Measurements from ENCODE around the gene EDAR.

EDAR gene

DNA sequence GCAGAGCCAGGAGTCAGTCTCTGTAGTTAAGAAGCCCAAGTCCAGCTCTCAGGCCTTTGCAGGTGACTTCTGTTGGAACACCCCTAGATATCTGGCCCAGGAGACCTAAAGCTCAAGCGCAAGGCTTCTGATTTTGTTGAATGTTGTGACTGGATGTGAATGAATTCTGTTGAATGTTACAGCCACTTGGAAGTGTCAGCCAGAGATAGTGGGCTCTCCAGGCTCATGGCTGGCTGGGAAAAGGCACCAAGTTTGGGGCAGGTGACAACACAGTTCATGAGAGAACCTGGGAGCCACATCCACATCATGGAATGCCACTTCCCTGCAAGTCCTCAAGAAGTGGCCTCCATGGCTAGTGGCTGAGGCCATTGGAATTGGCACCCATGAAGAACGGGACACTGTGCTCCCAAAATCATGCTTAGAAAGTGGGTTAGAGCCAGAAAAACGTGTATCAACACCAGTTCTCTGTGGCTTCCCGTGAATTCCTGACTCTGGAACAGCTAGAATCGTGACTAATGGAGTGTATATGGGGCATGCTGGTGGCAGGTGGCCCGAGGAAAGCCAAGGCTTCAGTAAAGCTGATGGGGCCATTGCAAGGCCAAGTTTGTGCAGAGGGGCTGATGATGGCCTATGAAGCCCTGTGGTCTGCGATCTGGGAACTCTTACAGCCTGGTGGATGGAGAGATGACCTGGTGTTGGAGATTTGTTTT lies 30.2 kb downstream of the EDAR start:
- no peak for DNase-seq (ENCODE audit: low read depth)
- TF ChIP-seq, protein P1, sequence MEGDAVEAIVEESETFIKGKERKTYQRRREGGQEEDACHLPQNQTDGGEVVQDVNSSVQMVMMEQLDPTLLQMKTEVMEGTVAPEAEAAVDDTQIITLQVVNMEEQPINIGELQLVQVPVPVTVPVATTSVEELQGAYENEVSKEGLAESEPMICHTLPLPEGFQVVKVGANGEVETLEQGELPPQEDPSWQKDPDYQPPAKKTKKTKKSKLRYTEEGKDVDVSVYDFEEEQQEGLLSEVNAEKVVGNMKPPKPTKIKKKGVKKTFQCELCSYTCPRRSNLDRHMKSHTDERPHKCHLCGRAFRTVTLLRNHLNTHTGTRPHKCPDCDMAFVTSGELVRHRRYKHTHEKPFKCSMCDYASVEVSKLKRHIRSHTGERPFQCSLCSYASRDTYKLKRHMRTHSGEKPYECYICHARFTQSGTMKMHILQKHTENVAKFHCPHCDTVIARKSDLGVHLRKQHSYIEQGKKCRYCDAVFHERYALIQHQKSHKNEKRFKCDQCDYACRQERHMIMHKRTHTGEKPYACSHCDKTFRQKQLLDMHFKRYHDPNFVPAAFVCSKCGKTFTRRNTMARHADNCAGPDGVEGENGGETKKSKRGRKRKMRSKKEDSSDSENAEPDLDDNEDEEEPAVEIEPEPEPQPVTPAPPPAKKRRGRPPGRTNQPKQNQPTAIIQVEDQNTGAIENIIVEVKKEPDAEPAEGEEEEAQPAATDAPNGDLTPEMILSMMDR (IDR thresholded peaks at IDR 0.05; ENCODE audit: control insufficient read depth, insufficient read depth, low read depth, low read length, missing control alignments): no peak
- no peak overlapping the region for H3K4me3 ChIP-seq (ENCODE audit: control insufficient read depth, low read depth, low read length)

DNA sequence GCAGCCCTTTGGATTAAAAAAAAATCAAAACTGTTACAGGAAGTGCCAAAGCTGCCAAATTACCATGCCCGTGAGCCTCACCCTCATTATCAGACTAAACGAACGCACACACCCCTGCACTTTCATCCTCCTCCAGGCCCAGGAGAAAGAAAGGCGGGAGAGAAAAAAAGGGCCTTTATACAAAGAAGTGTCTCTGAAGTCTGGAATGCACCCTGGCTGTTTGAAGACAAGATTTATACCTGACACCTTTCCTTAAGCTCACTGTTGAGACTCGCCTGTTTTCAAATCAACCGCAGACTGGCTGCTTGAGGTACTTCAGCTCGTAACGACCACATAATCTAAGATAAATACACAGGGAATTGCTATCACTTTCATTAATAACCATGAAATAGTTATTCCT lies 31.0 kb downstream of the EDAR start:
- no peak overlapping the region for H3K4me3 ChIP-seq (ENCODE audit: control insufficient read depth, low read depth, low read length)
- no peak for DNase-seq (ENCODE audit: low read depth)
- TF ChIP-seq, protein P1 (IDR thresholded peaks at IDR 0.05; ENCODE audit: control insufficient read depth, insufficient read depth, low read depth, low read length, missing control alignments): no peak

GRCh38 chr2:108956375-108956774 lies 32.6 kb downstream of the EDAR start:
- TF ChIP-seq, protein P1 (IDR thresholded peaks at IDR 0.05; ENCODE audit: control insufficient read depth, insufficient read depth, low read depth, low read length, missing control alignments): no peak
- DNase-seq (ENCODE audit: low read depth): no peak

GRCh38 chr2:108950369-108951135 lies 38.5 kb downstream of the EDAR start:
- no peak overlapping the region for H3K4me3 ChIP-seq (ENCODE audit: control insufficient read depth, low read depth, low read length)
- TF ChIP-seq, protein P1 (IDR thresholded peaks at IDR 0.05; ENCODE audit: control insufficient read depth, insufficient read depth, low read depth, low read length, missing control alignments): no peak
- no peak for DNase-seq (ENCODE audit: low read depth)

More at GRCh38 chr2:108956375-108956774, 32.6 kb downstream of the EDAR start:
- H3K4me3 ChIP-seq (ENCODE audit: control insufficient read depth, low read depth, low read length): no peak overlapping the region

DNA sequence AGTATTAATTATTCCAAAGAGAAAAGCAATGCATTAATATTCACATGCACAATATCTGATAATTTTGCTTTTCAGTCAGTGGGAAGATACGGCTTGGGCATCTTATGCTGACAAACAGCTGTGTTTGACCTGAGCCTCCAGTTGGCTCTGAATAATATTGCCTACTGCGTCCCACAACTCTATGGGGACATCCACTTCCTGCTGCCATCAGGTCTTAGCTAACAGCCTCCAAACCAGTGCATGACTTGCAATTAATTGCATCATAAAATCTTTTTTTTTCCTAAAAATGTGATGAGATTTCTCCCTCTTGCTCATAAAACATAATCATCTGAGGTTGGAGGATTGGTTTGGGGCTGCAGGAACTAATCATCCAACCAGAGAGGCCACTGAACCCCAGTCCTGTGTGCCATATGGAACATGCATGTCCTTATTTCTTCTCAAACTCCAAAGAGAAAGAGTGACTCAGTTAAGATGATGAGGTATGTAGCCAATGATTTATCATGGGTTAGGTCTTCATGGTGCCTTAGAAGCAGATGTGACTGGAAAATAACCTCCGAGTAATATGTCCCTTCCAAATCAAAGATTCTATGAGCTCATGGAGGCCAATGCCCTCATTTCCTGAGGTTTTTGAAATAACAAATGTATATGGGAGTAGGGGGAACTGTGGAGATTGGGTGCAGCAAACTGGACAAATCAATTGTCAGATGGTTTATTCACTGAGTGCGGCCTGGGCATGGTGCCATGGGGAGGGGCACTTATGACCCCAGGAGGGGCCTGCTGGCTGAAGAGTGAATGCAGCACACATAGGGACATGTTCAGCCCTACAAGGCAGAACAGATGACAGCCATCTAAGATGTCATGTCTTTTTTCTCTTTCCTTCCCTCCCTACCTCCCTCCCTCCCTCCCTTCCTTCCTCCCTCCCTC lies 39.4 kb downstream of the EDAR start:
- no peak overlapping the region for H3K4me3 ChIP-seq (ENCODE audit: control insufficient read depth, low read depth, low read length)
- no peak for DNase-seq (ENCODE audit: low read depth)
- TF ChIP-seq, protein P1 (IDR thresholded peaks at IDR 0.05; ENCODE audit: control insufficient read depth, insufficient read depth, low read depth, low read length, missing control alignments): no peak

- TF ChIP-seq, protein P1 (IDR thresholded peaks at IDR 0.05; ENCODE audit: control insufficient read depth, insufficient read depth, low read depth, low read length, missing control alignments): no peak
- no peak overlapping the region for H3K4me3 ChIP-seq (ENCODE audit: control insufficient read depth, low read depth, low read length)
- DNase-seq (ENCODE audit: low read depth): no peak
These were observed 41.6 kb downstream of the EDAR start for GRCh38 chr2:108947271-108947907.
